HepG2 (cell line): ENCODE data around the gene HELZ2. TPM values are rescaled to one million over a fixed set of nuclear protein-coding genes. Genes with fewer than 3 reads are reported as not detected.

Source experiments
- AHR ChIP-seq: IDR thresholded peaks from 2 replicates; pipeline ENCODE4 v1.6.1; 2018; ENCODE audit warnings: missing genetic modification reagents, missing compliant biosample characterization
- ARNTL ChIP-seq: sonication (generic); formaldehyde crosslinking; IDR thresholded peaks from 2 replicates; pipeline ENCODE4 v1.4.0; 2020; ENCODE audit warnings: mild to moderate bottlenecking, missing genetic modification reagents
- BCL6 ChIP-seq: IDR thresholded peaks from 2 replicates; pipeline ENCODE4 v1.6.1; 2016; ENCODE audit warnings: missing genetic modification reagents, missing compliant biosample characterization
- FOXO4 ChIP-seq: sonication (generic); formaldehyde crosslinking; conservative IDR thresholded peaks from 2 replicates; pipeline ENCODE4 v1.8.1; 2023; ENCODE audit warnings: missing genetic modification reagents
- GMEB2 ChIP-seq: IDR thresholded peaks from 2 replicates; pipeline ENCODE4 v1.6.1; 2016; ENCODE audit warnings: missing biosample characterization, missing genetic modification reagents, low read depth
- KDM4B ChIP-seq: sonication (generic); formaldehyde crosslinking; IDR thresholded peaks from 2 replicates; pipeline ENCODE4 v1.4.0; 2020; ENCODE audit warnings: missing genetic modification reagents
- RXRB ChIP-seq: IDR thresholded peaks from 2 replicates; pipeline ENCODE4 v1.6.1; 2016; ENCODE audit warnings: borderline replicate concordance, missing genetic modification reagents, missing compliant biosample characterization
- ZNF136 ChIP-seq: sonication (generic); formaldehyde crosslinking; IDR thresholded peaks from 2 replicates; pipeline ENCODE4 v1.8.1; 2022; ENCODE audit warnings: low read depth, mild to moderate bottlenecking, moderate library complexity, missing genetic modification reagents
- ZNF18 ChIP-seq: sonication (generic); formaldehyde crosslinking; IDR thresholded peaks from 2 replicates; pipeline ENCODE4 v1.8.0; 2022; ENCODE audit warnings: mild to moderate bottlenecking, missing genetic modification reagents; ENCODE audit not compliant: insufficient replicate concordance
- ZNF282 ChIP-seq: fragments of 450-650 bp; IDR thresholded peaks from 2 replicates; pipeline ENCODE4 v1.6.1; 2018; ENCODE audit not compliant: partially characterized antibody
- ZNF331 ChIP-seq: sonication (generic); formaldehyde crosslinking; IDR thresholded peaks from 2 replicates; pipeline ENCODE4 v1.4.0; 2020; ENCODE audit warnings: missing genetic modification reagents
- ZNF343 ChIP-seq: sonication (generic); formaldehyde crosslinking; IDR thresholded peaks from 2 replicates; pipeline ENCODE4 v1.4.0; 2020; ENCODE audit warnings: mild to moderate bottlenecking, missing genetic modification reagents
- ZNF549 ChIP-seq: sonication (generic); formaldehyde crosslinking; IDR thresholded peaks from 2 replicates; pipeline ENCODE4 v1.5.0; 2020; ENCODE audit warnings: missing genetic modification reagents
- ZNF788 ChIP-seq: sonication (generic); formaldehyde crosslinking; IDR thresholded peaks from 2 replicates; pipeline ENCODE4 v1.5.0; 2020; ENCODE audit warnings: mild to moderate bottlenecking, missing genetic modification reagents, borderline replicate concordance
- ZNF816 ChIP-seq: sonication (generic); formaldehyde crosslinking; IDR thresholded peaks from 2 replicates; pipeline ENCODE4 v1.8.0; 2022; ENCODE audit warnings: missing genetic modification reagents, mild to moderate bottlenecking, borderline replicate concordance
- polyA plus RNA-seq, 8 experiments: library from polyadenylated mRNA; depleted of rRNA in 3 of 8; stranded (reverse) in 7 of 8; unstranded in 1 of 8; fragments of >200 nt; fragmentation: Illumina TruSeq in 4 of 8; extraction: Trizol in 4 of 8; gene quantifications; 2 replicates each; pipeline versions ENCODE4 v1.2.1 to v1.2.3, GENCODE V29; 2011 to 2016; ENCODE audit warnings: low read depth in 4 of 8, missing spikeins in 1 of 8, mixed read lengths in 1 of 8; ENCODE audit not compliant: insufficient read depth in 1 of 8
- total RNA-seq, 5 experiments: library from RNA; depleted of rRNA; stranded (reverse); fragments of >200 nt; fragmentation: Illumina TruSeq; extraction: Trizol; gene quantifications; 2 replicates each; pipeline ENCODE4 v1.2.3, GENCODE V29; 2016; ENCODE audit warnings: low read depth in 1 of 5
- TF ChIP-seq, protein P1 (sequence below): sonication (generic); formaldehyde crosslinking; IDR thresholded peaks from 2 replicates; pipeline ENCODE4 v1.8.0; 2022; ENCODE audit warnings: low read depth, missing genetic modification reagents
- TF ChIP-seq, protein P2 (sequence below), 2 experiments: IDR thresholded peaks; 2 replicates each; pipeline ENCODE4 v1.6.1; 2011 to 2012; ENCODE audit warnings: low read length in 2 of 2, borderline replicate concordance in 1 of 2, low read depth in 1 of 2, mild to moderate bottlenecking in 1 of 2, moderate library complexity in 1 of 2
- TF ChIP-seq, protein P3 (sequence below): sonication (generic); formaldehyde crosslinking; IDR thresholded peaks from 2 replicates; pipeline ENCODE4 v1.8.0; 2022; ENCODE audit warnings: mild to moderate bottlenecking, missing genetic modification reagents, moderate library complexity

The HELZ2 gene
- total and polyA plus RNA-seq, 2 of the 13 experiments (the other 11 are each of a cell fraction or from before 2014, with no cell fraction given): 9.6 to 10.1 TPM

GRCh38 chr20:63574156-63574828 lies at the start of gene HELZ2 (continued):
- TF ChIP-seq, protein P1, sequence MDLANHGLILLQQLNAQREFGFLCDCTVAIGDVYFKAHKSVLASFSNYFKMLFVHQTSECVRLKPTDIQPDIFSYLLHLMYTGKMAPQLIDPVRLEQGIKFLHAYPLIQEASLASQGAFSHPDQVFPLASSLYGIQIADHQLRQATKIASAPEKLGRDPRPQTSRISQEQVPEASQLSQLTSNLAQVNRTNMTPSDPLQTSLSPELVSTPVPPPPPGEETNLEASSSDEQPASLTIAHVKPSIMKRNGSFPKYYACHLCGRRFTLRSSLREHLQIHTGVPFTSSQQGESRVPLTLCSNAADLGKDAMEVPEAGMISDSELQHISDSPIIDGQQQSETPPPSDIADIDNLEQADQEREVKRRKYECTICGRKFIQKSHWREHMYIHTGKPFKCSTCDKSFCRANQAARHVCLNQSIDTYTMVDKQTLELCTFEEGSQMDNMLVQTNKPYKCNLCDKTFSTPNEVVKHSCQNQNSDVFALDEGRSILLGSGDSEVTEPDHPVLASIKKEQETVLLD: no peak
- no peak for TF ChIP-seq ARNTL (CRISPR knock-in tag)
- peak; percentile 41; the same call in 1 of the 2 replicates for TF ChIP-seq BCL6 (CRISPR knock-in tag)
- peak; percentile 58; the same call in 1 of the 2 replicates for TF ChIP-seq ZNF788 (CRISPR knock-in tag)
- TF ChIP-seq RXRB (CRISPR knock-in tag): 0 out of 2 replicates have a peak, but pooled peaks have one; percentile 28
- TF ChIP-seq ZNF549 (CRISPR knock-in tag): 0 out of 2 replicates have a peak, but pooled peaks have one; percentile 40
- TF ChIP-seq, protein P2, sequence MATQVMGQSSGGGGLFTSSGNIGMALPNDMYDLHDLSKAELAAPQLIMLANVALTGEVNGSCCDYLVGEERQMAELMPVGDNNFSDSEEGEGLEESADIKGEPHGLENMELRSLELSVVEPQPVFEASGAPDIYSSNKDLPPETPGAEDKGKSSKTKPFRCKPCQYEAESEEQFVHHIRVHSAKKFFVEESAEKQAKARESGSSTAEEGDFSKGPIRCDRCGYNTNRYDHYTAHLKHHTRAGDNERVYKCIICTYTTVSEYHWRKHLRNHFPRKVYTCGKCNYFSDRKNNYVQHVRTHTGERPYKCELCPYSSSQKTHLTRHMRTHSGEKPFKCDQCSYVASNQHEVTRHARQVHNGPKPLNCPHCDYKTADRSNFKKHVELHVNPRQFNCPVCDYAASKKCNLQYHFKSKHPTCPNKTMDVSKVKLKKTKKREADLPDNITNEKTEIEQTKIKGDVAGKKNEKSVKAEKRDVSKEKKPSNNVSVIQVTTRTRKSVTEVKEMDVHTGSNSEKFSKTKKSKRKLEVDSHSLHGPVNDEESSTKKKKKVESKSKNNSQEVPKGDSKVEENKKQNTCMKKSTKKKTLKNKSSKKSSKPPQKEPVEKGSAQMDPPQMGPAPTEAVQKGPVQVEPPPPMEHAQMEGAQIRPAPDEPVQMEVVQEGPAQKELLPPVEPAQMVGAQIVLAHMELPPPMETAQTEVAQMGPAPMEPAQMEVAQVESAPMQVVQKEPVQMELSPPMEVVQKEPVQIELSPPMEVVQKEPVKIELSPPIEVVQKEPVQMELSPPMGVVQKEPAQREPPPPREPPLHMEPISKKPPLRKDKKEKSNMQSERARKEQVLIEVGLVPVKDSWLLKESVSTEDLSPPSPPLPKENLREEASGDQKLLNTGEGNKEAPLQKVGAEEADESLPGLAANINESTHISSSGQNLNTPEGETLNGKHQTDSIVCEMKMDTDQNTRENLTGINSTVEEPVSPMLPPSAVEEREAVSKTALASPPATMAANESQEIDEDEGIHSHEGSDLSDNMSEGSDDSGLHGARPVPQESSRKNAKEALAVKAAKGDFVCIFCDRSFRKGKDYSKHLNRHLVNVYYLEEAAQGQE (IDR thresholded peaks at IDR 0.05; ENCODE audit: borderline replicate concordance in 1 of 2, low read depth in 1 of 2, low read length in 2 of 2): no peak
- TF ChIP-seq ZNF282: no peak
- no peak for TF ChIP-seq KDM4B (CRISPR knock-in tag)
- TF ChIP-seq ZNF343 (CRISPR knock-in tag): no peak
- TF ChIP-seq AHR (CRISPR knock-in tag): 0 out of 2 replicates have a peak, but pooled peaks have one; percentile 18
- no peak for TF ChIP-seq ZNF18 (CRISPR knock-in tag)
- no peak; the same call in 1 of the 2 replicates for TF ChIP-seq ZNF331 (CRISPR knock-in tag)
- TF ChIP-seq ZNF136 (CRISPR knock-in tag): no peak
- TF ChIP-seq ZNF816 (CRISPR knock-in tag): no peak
- TF ChIP-seq FOXO4 (CRISPR knock-in tag): no peak
- TF ChIP-seq, protein P3, sequence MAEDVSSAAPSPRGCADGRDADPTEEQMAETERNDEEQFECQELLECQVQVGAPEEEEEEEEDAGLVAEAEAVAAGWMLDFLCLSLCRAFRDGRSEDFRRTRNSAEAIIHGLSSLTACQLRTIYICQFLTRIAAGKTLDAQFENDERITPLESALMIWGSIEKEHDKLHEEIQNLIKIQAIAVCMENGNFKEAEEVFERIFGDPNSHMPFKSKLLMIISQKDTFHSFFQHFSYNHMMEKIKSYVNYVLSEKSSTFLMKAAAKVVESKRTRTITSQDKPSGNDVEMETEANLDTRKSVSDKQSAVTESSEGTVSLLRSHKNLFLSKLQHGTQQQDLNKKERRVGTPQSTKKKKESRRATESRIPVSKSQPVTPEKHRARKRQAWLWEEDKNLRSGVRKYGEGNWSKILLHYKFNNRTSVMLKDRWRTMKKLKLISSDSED (CRISPR knock-in tag): no peak
- TF ChIP-seq GMEB2 (CRISPR knock-in tag): no peak
